Retina (tissue), 1 donor: ENCODE data around the gene CNTNAP2.

ENCODE experiments used
- DNase-seq: peaks from one replicate; pipeline ENCODE4 v3.0.0-alpha.2; 2016

Gene CNTNAP2

DNA sequence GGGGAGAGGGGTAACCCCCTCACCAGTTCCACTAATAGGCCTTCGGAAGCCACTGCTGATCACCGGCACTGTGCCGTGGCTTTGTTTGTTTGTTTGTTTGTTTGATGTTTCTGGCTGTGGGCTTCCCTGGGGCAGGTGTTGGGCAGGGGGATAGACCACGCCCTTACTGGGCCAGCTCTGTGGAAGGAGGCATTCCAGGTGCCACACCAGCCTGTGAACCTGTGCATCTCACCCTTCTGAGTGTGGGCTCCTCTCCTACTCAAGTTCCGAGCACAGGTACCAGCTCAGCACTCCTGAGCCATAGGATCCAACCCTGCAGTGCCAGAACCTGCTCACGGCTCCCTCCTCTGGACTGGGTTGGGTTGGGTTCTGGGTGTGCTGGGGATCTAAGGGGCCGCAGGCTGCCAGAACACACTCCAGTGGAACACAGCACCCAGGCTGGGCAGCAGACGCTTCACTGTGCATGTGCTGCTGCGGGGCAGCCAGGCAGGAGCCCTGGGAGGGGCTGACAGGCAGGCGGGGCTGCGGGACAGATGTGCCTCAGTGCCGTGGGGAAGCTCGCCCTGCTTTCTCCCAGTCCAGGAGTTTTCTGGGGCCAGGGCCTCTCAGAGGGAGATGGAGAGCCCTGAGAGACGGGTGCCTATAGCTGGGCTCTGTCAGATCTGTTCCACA, 1053.9 kb downstream of the CNTNAP2 start:
- no peak for DNase-seq

DNA sequence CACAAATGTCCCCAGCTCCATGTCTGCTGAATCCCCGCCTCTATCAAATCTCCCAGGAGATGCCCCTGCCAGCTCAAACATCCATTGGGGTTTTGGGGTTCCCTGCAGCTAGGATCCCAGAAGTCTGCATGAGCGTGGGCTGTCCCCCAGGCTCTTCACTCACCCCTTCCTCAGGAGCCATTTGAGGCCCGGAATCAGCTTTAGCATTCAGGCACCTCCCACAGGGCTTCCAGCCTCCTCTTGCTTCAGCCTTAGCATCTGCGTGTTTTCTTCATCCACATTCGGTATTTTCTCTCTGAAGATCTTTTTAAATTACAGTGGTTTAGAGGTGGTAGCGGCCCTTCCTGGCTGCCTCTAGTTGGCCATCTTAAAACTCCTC, 1054.4 kb downstream of the CNTNAP2 start:
- DNase-seq: no peak

DNA sequence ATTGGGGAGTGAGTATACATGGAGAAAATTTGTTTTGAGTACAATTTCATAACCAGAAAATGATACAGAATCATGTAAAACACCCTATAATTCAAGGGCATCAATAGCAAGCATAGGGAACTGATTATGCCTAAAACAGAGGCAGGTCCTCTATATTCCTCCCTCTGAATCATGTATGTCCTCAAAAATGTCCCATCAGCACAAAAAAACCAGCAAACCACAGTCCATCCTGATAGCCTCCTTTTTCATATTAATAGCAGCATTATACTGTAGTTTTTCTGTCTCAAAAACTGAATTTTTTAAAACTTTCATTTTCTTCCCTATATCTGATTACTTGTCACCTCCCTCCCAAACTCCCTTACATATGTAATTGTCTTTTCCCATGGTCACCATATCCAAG, 1057.3 kb downstream of the CNTNAP2 start:
- DNase-seq: no peak

DNA sequence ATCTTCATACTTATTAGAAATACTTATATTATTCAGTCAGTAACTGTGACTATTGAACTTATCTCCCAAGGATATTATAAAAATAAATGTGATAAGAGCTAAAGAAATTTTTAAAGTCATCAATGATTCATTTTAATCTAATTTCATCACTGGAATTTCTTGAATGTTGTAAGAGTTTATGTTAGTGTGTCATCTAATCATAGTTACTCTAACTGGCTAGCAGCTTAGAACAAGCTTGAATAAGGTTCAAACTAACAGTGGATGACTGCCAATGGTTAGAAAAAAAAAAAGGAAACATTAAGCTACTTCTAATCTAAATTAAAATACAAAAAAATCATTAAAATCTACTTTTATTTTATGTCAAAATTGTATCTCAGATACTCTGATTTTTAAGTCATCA, 1066.3 kb downstream of the CNTNAP2 start:
- no peak for DNase-seq

GRCh38 chr7:147183276-147183675, 1066.7 kb downstream of the CNTNAP2 start:
- no peak for DNase-seq

DNA sequence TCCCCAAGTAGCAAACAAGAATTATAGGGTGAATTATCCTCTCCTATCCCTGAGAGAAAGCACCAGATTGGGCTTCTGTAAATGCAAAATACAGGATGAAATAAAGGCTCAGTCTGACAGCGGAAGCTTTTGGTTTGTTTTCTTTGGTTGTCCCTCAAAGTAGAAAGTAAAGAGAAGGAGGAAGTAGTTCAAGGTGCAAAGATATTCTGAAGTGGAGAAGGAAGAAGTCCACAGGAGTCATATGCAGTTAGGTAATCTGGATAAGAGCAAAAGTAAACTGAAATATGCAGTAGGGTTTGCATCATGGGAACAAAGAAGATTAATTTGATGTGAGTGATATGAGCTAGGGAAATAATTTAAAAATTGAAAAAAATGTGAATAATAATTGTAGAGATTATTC, 1071.9 kb downstream of the CNTNAP2 start:
- DNase-seq: no peak

GRCh38 chr7:147193476-147193875, 1076.9 kb downstream of the CNTNAP2 start:
- no peak for DNase-seq

DNA sequence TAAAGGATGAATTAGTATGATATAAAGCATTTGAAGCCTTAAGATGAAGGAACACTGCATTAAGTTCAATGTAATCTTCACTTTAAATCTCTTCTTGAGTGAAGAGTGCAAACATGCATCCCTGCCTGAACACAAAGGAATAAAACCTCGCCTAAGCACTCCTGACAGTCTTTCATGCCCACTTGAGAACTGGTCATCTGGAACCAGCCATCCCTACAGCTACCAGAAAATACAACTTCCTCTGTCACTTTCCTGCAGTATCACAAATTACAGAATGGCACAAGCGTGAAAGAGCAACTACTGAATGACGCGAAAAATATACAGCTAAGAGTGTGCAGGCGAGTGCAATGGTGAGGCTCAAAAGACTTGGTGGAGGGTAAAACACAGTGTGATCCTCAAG, 1079.9 kb downstream of the CNTNAP2 start:
- DNase-seq: no peak

- no peak for DNase-seq
Measured at GRCh38 chr7:147197006-147197405, 1080.4 kb downstream of the CNTNAP2 start.

DNA sequence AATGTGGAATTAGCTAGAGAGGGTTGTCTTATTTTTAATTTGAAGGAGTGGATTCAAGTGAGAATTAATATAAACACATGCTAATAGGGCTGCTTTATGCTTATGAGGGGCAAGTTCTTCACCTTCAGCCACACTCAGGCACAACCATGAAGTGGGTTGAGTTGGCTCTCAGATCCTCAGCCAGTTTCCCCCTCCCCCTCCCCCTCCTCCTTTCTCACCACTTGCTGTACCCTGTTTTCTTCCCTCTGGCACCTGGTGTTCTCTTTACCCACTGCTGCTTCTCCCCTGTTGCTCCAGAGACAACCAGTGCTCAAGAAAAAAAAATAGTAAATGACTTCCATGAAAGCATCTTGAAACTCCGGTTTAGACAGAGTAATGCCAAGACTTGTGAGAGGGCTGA, 1083.3 kb downstream of the CNTNAP2 start:
- DNase-seq: no peak

- no peak for DNase-seq
Measured at GRCh38 chr7:147207988-147208387, 1091.4 kb downstream of the CNTNAP2 start.

- no peak for DNase-seq
Measured at GRCh38 chr7:147231275-147231674, 1114.7 kb downstream of the CNTNAP2 start.

DNA sequence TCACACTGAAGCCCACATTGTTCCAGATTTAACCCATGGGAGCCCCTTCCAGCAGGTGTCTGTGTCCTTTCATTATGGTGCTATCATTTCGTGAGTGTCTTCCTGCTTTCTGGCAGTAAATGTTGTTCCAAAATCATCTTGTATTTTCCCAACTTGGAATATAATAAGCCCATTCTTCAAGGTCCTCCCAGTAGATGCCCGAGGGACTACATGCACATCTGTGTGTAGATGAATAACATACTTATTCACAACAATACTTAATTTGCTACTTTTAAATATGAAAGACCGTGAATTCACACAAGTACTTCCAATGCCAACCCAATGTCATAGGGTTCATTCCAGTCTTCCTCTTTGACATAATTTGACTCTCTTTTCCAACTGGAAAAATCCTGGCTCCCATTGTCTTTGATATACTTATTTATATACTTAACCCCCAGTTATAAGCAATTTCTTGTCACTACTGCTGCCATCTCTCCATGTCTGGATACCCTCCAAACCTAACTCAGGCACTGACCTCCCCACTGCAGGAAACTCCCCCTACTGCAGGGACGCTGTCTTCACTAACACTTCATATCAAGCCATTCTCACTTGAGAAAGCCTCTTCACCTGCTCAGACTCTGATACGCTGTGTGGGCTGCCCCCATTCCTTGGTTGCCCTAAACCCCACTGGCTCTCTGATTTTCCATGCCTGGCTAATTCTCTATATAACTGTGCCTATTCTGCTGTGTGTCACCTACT, 1119.2 kb downstream of the CNTNAP2 start:
- DNase-seq: no peak

DNA sequence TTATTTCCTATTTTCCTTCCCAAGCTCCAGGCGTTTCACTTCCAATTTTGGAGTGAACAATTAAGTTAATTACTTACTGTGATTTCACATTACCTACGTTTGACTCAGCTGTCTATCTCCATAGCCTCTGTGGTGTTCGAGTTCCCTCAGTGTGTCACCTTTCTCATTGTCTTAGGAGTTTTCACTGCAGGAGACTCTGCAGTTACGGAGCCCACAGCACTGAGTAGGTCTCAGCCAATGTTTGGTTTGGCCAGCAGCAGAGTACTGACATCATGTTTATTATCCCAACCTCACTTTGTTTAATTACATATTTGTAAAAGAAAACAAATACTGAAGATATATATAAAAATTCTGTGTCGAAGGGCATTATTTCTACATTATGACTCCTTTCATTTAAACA, 1123.9 kb downstream of the CNTNAP2 start:
- no peak for DNase-seq

- no peak for DNase-seq
Measured at GRCh38 chr7:147245274-147245673, 1128.7 kb downstream of the CNTNAP2 start.

DNA sequence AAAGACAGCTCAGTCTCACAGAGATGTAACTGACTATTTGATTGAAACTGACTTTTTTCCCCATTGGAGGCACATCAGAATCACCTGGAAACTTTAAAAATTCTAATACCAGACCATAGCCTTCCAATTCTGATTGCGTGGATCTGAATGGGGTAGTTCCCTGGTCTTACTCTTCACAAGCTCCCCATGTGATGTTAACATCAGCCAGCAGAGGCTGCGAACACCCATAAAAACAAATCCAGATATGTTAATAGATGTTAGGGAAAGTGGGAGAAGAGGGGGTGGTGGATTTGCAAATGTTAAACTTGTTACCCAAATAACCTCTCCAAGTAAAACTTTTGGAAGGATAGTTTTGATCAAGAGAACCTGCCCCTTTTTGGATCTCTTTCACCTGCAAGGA, 1133.4 kb downstream of the CNTNAP2 start:
- DNase-seq: no peak

- no peak for DNase-seq
Measured at GRCh38 chr7:147251751-147252325, 1135.2 kb downstream of the CNTNAP2 start.

DNA sequence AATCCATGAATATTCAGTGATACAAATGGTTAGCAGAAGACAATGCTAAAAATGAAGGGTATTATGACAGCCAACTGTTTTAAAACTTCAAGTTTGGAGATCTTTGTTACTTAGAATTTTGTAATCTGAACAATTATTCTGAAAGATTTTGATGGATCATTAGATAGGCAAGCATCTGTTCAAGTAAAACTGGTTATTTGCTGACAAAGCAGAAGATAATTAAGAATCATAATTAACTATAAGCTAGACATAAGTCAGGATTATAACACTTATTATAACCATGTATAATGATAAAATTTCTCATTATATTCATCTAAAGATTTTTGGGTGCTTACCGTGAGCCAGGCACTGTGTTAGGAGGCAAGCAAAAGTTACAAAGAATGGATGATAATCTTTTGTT, 1145.1 kb downstream of the CNTNAP2 start:
- no peak for DNase-seq

GRCh38 chr7:147265528-147265927, 1148.9 kb downstream of the CNTNAP2 start:
- DNase-seq: no peak

DNA sequence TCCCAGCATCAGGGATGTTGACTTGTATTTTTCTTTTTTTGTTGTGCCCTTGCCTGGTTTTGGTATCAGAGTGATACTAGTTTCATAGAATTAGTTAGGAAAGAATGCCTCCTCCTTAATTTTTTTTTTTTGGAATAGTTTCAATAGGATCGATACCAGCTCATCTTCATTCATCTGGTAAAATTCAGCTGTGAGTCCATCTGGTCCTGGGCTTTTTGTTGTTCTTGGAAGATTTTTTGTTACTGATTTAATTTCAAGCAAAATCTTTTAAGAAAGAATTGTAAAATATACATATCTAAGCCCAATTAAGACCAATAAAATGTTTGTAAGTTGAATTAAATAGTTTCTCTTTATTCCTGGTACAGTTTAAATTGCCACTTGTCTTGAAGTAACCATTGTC, 1159.5 kb downstream of the CNTNAP2 start:
- no peak for DNase-seq

- no peak for DNase-seq
Measured at GRCh38 chr7:147276783-147277370, 1160.3 kb downstream of the CNTNAP2 start.

DNA sequence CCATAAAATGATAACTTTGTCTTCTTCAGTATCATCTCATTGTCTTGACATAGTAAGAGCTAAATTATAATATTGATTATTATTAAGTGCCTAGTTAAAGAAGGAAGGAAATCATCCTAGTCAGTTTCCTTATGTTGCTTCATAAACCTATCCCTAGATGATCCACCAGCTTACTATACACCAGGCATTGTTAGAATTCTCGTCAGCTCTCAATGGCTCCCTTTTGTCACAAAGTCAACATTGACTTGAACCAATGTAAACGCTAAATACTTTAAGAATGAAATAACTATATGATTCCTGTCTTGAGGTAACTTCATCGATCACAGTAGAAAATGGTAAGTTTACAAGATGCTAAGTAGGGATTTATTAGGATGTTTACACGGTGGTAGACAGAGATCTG, 1162.9 kb downstream of the CNTNAP2 start:
- DNase-seq: no peak

DNA sequence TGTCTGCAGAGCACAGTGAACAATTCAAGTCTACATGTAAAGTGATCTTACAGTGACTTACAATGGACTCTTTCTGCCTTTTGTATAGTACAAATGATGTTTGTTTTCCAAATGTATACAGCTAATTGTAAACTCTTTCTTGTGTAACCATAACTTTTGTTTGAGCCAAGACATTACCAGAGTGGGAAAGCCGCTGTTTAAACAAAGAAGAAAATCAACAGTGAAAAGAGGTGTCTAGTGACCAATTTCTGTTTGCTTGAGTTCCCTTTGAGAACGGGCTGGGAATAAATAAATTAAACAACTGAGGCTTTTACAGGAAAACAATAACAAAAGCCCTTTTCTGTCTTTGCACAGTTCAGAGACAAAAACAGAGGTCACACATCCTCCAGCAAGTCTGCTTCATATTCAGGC, 1163.4 kb downstream of the CNTNAP2 start:
- no peak for DNase-seq

DNA sequence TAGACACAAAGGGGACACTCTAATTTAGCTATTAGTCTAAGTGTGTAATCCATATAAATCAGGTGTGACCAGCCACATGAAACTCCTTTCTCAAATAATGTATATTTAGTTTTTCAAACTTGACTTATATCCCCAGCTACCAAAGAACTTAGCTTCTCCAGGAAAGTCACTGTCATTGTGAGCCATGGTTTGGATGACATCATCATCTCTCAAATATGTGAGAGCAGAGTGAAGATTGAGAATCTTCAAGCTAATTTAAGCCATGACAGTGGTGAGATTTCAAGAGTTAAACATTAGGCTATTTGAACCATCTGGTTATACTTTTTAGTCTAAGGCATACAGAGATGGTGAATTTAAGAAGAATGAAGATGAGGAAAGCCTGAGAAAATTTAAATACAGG, 1165.6 kb downstream of the CNTNAP2 start:
- DNase-seq: no peak
